ENCODE results near the gene RCSD1. TPM values are rescaled to one million over a fixed set of nuclear protein-coding genes. Genes with fewer than 3 reads are reported as not detected.
A peak's percentile ranks its signal among the peaks of the same experiment; 100 is the strongest.

The RCSD1 gene
- total and polyA plus RNA-seq, 2 of the 13 experiments (the other 11 are each of a cell fraction or from before 2014, with no cell fraction given) = not detected

GRCh38 chr1:167721617-167722151, 91.7 kb downstream of the RCSD1 start, which contains the start of gene MPZL1 (continued):
- TF ChIP-seq PHF20 (CRISPR knock-in tag; IDR thresholded peaks at IDR 0.05) (0 out of 2 replicates have a peak, but pooled peaks have one; percentile 17), THAP7 (CRISPR knock-in tag; IDR thresholded peaks at IDR 0.05) (no peak), TEAD2 (CRISPR knock-in tag; IDR thresholded peaks at IDR 0.05) (no peak), ZBTB25 (CRISPR knock-in tag; IDR thresholded peaks at IDR 0.05) (no peak), BRF2 (CRISPR knock-in tag; IDR thresholded peaks at IDR 0.05) (no peak), ZBTB33 (CRISPR knock-in tag; IDR thresholded peaks at IDR 0.05) (no peak), PBX3 (CRISPR knock-in tag; IDR thresholded peaks at IDR 0.05; ENCODE audit: borderline replicate concordance) (peak; percentile 86; the same call in 1 of the 2 replicates), NPAS2 (CRISPR knock-in tag; IDR thresholded peaks at IDR 0.05; ENCODE audit: borderline replicate concordance) (no peak), ZNF883 (CRISPR knock-in tag; IDR thresholded peaks at IDR 0.05; ENCODE audit: not compliant biosample characterization) (peak; percentile 8), ZNF558 (CRISPR knock-in tag; IDR thresholded peaks at IDR 0.05; ENCODE audit: borderline replicate concordance) (no peak), YEATS2 (CRISPR knock-in tag; IDR thresholded peaks at IDR 0.05; ENCODE audit: borderline replicate concordance) (no peak), GABPA (IDR thresholded peaks at IDR 0.05; ENCODE audit: low read depth, low read length) (no peak), GABPA (CRISPR knock-in tag; IDR thresholded peaks at IDR 0.05; ENCODE audit: low read depth) (no peak), JUND (CRISPR knock-in tag; IDR thresholded peaks at IDR 0.05) (no peak), ZSCAN12 (CRISPR knock-in tag; IDR thresholded peaks at IDR 0.05) (no peak), RFX1 (IDR thresholded peaks at IDR 0.05) (no peak), KLF15 (CRISPR knock-in tag; IDR thresholded peaks at IDR 0.05; ENCODE audit: borderline replicate concordance) (no peak), POLR2G (IDR thresholded peaks at IDR 0.05; ENCODE audit: low read depth, low read length) (peak; percentile 67), TEF (CRISPR knock-in tag; IDR thresholded peaks at IDR 0.05) (no peak), PTBP1 (IDR thresholded peaks at IDR 0.05; ENCODE audit: low read depth, low read length, poor library complexity, severe bottlenecking) (no peak), TCF7 (IDR thresholded peaks at IDR 0.05; ENCODE audit: low read depth) (no peak), MZF1 (CRISPR knock-in tag; IDR thresholded peaks at IDR 0.05; ENCODE audit: borderline replicate concordance) (no peak), ZFP36 (IDR thresholded peaks at IDR 0.05; ENCODE audit: borderline replicate concordance, low read depth, low read length, partially characterized antibody) (no peak), ARID2 (CRISPR knock-in tag; IDR thresholded peaks at IDR 0.05; ENCODE audit: borderline replicate concordance) (no peak)
